A549 treated with RU486 at 1 μM for 4 hours (cell line): ENCODE data around the gene ZNF583. TPM values are rescaled to one million over a fixed set of nuclear protein-coding genes. Genes with fewer than 3 reads are reported as not detected.

ENCODE experiments used
- total RNA-seq: library from RNA; stranded (reverse); fragments of 200-300 nt; extraction: Qiagen RNA extraction; gene quantifications from 5 replicates; pipeline ENCODE4 v1.2.3, GENCODE V29; 2022; ENCODE audit warnings: low read depth

Gene ZNF583
- total RNA-seq: 2.0 to 2.7 TPM (median 2.3 TPM) in 5 replicates

GRCh38 chr19:56403764-56404704 lies at the start of gene ZNF583:
Gene ZNF583, plus strand, starts transcription at chr19:56404332. Its CDS starts 2,783 bp downstream, at chr19:56407115.

GRCh38 chr19:56393119-56394012 lies 10.8 kb upstream of the ZNF583 start, which contains the start of gene ZNF582:
Gene ZNF582, minus strand, starts transcription at chr19:56393534. Its CDS starts 1,782 bp downstream, at chr19:56391752.

Other genes with a start within 250 kb of the ZNF583 start
- not detected in 5 replicates for gene GALP, start 228.3 kb upstream of the ZNF583 start, total RNA-seq
- 0.06 TPM in 1 of 5 replicates, not detected in the others for gene ZSCAN5B, start 206.5 kb upstream of the ZNF583 start, total RNA-seq
- gene ZSCAN5C, start 202.1 kb upstream of the ZNF583 start, total RNA-seq: not detected in 5 replicates
- not detected in 5 replicates for gene EDDM13, start 131.6 kb upstream of the ZNF583 start, total RNA-seq
- gene ZSCAN5A, start 89.5 kb upstream of the ZNF583 start, total RNA-seq: 5.7 to 9.2 TPM (median 8.8 TPM) in 5 replicates
- gene ZNF582, start 10.8 kb upstream of the ZNF583 start, total RNA-seq: 0.95 to 1.3 TPM (median 1.1 TPM) in 5 replicates
- not detected in 5 replicates for gene ZNF667, start 73.0 kb downstream of the ZNF583 start, total RNA-seq
- gene ZNF471, start 103.5 kb downstream of the ZNF583 start, total RNA-seq: 0.02 to 0.28 TPM (median 0.07 TPM) in 3 of 5 replicates, not detected in the others
- 2.6 to 3.7 TPM (median 3.3 TPM) in 5 replicates for gene ZFP28, start 134.6 kb downstream of the ZNF583 start, total RNA-seq
- gene ZNF470, start 163.1 kb downstream of the ZNF583 start, total RNA-seq: 0.73 to 1.6 TPM (median 1.3 TPM) in 5 replicates
- 8.5 to 12.1 TPM (median 10.3 TPM) in 5 replicates for gene ZNF71, start 191.0 kb downstream of the ZNF583 start, total RNA-seq
- gene SMIM17, start 238.8 kb downstream of the ZNF583 start, total RNA-seq: not detected in 5 replicates